Amniotic epithelial cell (primary cell): ENCODE measurements around the gene ADAMTS13.

Experiments used
- DNase-seq: peaks from one replicate; pipeline ENCODE4 v3.0.0-alpha.2; 2010; ENCODE audit warnings: low read depth

ADAMTS13 gene

GRCh38 chr9:133454943-133455673 is 32.9 kb downstream of the ADAMTS13 start:
- DNase-seq, result no peak

- DNase-seq, result no peak
Observed at GRCh38 chr9:133455936-133456335, 33.8 kb downstream of the ADAMTS13 start.

- DNase-seq, result no peak
Observed at GRCh38 chr9:133456409-133456808, 34.2 kb downstream of the ADAMTS13 start.

GRCh38 chr9:133457233-133457632 is 35.1 kb downstream of the ADAMTS13 start:
- DNase-seq, result no peak

- DNase-seq, result no peak
Observed at GRCh38 chr9:133457748-133458147, 35.6 kb downstream of the ADAMTS13 start.

DNA sequence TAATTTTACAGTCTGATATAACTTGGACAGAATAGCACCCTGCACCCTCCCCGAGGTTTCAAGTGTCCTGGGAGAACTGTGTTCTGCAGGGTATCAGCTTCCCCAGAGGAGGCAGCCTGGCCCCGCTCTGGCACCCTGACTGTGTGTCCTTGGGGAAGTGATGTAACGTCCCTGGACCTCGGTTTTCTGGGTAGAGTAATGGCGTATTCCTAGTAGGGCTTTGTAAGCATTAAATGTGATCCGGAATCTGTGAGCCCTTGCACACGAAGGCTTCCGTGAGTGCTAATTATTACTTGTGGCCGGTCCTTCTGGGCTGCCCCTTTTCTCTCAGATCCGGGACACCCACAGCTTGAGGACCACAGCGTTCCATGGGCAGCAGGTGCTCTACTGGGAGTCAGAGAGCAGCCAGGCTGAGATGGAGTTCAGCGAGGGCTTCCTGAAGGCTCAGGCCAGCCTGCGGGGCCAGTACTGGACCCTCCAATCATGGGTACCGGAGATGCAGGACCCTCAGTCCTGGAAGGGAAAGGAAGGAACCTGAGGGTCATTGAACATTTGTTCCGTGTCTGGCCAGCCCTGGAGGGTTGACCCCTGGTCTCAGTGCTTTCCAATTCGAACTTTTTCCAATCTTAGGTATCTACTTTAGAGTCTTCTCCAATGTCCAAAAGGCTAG is 36.6 kb downstream of the ADAMTS13 start:
- DNase-seq, result no peak

DNA sequence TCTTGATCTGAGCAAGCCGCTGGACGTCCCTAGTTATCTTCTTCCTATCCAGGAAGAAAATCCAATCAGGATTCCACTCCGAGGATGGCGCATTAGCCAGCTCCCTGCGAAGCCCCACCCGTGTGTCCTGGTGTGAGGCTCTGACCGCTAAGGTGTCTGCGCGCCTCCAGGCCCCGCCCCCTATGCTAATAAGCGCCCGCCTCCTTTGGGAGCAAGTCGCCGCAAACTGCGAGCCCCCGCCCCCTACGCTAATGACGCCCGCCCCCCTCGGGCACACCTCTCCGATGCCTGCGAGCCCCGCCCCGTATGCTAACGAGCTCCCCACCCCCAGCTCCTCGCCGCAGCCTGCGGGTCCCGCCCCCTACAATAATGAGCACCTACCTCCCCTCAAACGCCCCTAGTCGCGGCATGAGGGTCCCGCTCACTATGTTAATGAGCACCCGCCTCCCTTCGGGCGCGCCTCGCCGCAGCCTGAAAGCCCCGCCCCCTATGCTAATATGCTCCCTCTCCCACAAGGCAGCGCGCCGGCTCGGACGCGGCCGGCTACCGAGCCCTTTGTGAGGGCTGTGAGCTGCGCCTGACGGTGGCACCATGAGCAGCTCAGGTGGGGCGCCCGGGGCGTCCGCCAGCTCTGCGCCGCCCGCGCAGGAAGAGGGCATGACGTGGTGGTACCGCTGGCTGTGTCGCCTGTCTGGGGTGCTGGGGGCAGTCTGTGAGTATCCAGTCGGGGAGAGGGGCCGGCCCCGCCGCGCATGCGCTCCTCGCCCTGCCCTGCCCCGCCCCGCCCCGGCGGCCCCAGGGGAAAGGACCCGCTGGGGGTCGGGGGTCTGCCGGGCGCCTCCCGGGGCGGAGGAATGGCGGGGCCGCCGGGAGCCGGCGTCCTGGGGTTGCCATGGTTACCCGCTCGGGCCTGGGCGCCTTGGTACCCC is 37.6 kb downstream of the ADAMTS13 start, which contains the start of gene CACFD1:
CACFD1 (plus strand) TSS at position 503 of the 929 bp plus-strand sequence; CDS start at position 592, 89 bp downstream.
- DNase-seq, result peak; percentile 87

- peak; percentile 21 for DNase-seq
Observed at GRCh38 chr9:133460405-133461175, 38.4 kb downstream of the ADAMTS13 start.

GRCh38 chr9:133461975-133462374 is 39.8 kb downstream of the ADAMTS13 start:
- no peak for DNase-seq

GRCh38 chr9:133463234-133463863 is 41.2 kb downstream of the ADAMTS13 start:
- DNase-seq, result no peak

- peak; percentile 52 for DNase-seq
Observed at GRCh38 chr9:133463864-133464615, 41.9 kb downstream of the ADAMTS13 start.

- DNase-seq, result no peak
Observed at GRCh38 chr9:133464638-133465037, 42.5 kb downstream of the ADAMTS13 start.

GRCh38 chr9:133465984-133466383 is 43.8 kb downstream of the ADAMTS13 start:
- no peak for DNase-seq

GRCh38 chr9:133467101-133467500 is 44.9 kb downstream of the ADAMTS13 start:
- no peak for DNase-seq

GRCh38 chr9:133468374-133468773 is 46.2 kb downstream of the ADAMTS13 start:
- DNase-seq, result no peak

- DNase-seq, result no peak
Observed at GRCh38 chr9:133468777-133469421, 46.7 kb downstream of the ADAMTS13 start.

DNA sequence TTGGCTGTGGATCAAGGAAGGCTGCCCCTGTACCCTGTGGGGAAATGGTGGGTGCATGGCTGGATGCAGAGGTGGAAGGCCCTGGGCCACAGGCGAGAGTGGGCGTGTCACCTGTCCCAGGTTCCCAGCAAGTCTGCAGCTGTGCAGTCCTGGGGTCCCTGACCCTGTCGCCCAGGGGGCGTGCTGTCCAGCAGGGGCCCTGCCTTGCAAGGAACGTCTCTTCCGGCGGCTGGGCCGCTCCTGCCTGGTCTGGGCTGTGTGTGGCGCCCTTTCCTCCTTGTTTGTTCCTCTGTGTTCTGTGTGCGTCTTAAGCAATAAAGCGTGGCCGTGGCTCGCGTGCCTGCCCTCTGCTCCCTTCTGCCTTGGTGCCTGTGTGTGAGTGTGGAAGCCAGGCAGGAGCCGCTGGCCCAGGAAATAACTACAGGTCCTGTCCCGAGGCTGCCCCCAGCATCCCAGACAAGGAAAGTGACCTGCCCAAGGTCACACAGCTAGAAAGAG is 48.3 kb downstream of the ADAMTS13 start:
- DNase-seq, result no peak

- no peak for DNase-seq
Observed at GRCh38 chr9:133470988-133471387, 48.8 kb downstream of the ADAMTS13 start.

DNA sequence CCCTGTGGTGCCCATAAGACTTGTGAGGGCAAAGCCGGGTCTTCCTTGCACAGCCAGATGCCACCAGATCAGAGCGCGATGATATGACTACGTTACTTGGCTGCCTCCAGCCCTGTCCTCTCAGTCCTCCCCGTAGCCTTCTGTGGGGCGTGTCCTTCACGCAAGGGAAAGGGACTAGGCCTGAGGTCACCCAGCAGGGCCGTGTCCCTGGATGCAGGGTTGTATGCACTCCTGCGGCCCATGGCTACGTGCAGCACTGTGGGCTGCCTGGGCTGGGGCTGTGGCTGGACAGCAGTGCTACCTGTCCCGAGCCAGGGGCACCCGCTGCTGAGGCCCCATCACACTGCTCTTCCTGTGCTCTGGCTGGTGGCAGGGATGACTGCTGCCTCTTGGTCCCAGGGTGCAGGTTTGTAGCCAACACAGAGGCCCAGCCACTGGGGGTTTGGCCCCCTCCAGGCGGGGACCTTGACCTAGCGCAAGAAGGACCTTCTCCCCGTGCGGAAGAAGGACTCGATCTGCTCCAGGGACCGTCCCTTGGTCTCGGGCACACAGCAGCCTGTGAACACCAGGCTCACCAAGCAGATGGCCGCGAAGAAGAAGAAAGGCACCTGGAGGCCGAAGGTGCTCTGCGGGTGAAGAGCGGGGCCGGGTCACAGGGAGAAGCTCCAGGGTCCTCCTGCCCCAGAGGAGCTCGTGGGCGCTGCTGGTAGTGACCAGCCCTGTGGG is 49.5 kb downstream of the ADAMTS13 start:
- no peak for DNase-seq
